22Rv1 (cell line): Measurements from ENCODE around the gene ULK3.

Experiments used
- H3K27ac ChIP-seq: fragments of 450-650 bp; 2 replicates; pipeline ENCODE4 v1.5.1; 2017
- ZFX ChIP-seq: fragments of 450-650 bp; IDR thresholded peaks from 2 replicates; pipeline ENCODE4 v1.6.1; 2017; ENCODE audit warnings: antibody characterized with exemption, borderline replicate concordance
- TF ChIP-seq, protein P1 (sequence below): fragments of 450-650 bp; IDR thresholded peaks from 2 replicates; pipeline ENCODE4 v1.5.1; 2017; ENCODE audit warnings: mild to moderate bottlenecking

The ULK3 gene

GRCh38 chr15:74830868-74831267 is 12.1 kb downstream of the ULK3 start:
- no peak overlapping the region for H3K27ac ChIP-seq
- TF ChIP-seq ZFX: no peak
- TF ChIP-seq, protein P1, sequence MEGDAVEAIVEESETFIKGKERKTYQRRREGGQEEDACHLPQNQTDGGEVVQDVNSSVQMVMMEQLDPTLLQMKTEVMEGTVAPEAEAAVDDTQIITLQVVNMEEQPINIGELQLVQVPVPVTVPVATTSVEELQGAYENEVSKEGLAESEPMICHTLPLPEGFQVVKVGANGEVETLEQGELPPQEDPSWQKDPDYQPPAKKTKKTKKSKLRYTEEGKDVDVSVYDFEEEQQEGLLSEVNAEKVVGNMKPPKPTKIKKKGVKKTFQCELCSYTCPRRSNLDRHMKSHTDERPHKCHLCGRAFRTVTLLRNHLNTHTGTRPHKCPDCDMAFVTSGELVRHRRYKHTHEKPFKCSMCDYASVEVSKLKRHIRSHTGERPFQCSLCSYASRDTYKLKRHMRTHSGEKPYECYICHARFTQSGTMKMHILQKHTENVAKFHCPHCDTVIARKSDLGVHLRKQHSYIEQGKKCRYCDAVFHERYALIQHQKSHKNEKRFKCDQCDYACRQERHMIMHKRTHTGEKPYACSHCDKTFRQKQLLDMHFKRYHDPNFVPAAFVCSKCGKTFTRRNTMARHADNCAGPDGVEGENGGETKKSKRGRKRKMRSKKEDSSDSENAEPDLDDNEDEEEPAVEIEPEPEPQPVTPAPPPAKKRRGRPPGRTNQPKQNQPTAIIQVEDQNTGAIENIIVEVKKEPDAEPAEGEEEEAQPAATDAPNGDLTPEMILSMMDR: no peak

GRCh38 chr15:74829991-74830390 is 13.0 kb downstream of the ULK3 start:
- no peak for TF ChIP-seq ZFX
- TF ChIP-seq, protein P1: no peak
- H3K27ac ChIP-seq: no peak overlapping the region

DNA sequence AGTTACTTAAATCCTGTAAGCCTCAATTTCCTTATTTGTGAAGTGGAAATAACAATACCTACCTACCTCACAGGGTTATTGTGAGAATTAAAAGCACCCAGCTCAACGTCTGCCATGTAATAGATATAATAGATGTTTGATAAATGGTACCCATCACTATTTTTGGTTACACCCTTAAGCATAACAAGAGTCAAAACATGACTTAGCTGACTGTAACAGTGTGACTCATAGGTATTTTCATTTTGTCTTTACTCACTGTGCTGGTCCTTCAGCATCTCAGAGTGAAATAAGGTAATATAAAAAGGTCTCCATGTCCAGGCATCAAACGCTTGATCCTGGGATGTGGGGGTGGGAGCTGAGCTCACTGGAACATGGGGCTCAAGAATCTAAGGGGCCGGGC is 13.5 kb downstream of the ULK3 start:
- H3K27ac ChIP-seq: no peak overlapping the region
- TF ChIP-seq, protein P1: no peak
- no peak for TF ChIP-seq ZFX

GRCh38 chr15:74828835-74829234 is 14.1 kb downstream of the ULK3 start:
- TF ChIP-seq, protein P1: no peak
- TF ChIP-seq ZFX: no peak
- no peak overlapping the region for H3K27ac ChIP-seq

DNA sequence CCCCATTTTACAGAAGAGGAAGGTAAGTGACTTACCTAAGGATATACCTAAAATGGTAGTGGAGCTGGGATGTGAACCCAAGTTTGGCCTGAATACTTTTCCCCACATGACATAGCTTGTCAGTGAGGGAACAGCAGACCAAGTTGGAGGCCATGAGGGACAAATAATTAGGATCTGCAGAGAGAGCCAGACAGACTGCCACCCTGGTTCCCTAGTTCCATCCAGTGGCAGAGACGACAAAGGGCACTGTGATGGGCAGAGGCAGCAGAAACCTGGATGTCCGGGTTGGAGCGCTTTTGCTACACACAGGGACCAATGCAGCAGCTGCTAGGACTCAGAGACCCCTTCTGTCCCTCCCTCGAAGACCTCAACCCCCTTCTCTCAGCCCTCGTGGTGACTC is 15.3 kb downstream of the ULK3 start:
- H3K27ac ChIP-seq: no peak overlapping the region
- TF ChIP-seq, protein P1: no peak
- TF ChIP-seq ZFX: no peak

DNA sequence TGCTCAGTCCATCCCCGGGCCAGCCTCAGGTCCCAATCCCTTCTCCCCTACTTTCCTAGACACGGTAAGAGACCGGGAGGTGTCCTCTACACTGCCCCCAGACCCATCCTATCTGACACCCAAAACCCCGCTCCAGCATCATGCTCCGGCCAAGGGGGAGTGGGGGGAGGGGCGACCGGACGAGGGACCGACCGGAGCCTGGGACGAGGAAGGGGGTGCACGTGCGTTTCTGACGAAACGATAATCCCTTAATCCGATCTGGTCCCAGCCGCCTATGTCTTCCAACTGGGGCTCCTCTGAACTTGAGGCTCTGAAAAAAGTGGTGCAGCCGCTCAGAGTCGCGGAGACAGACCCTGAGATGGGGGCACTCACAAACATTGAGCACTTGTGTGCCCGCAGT is 16.0 kb downstream of the ULK3 start:
- no peak overlapping the region for H3K27ac ChIP-seq
- TF ChIP-seq, protein P1: no peak
- TF ChIP-seq ZFX: no peak

- TF ChIP-seq, protein P1: no peak
- H3K27ac ChIP-seq: no peak within 1 kb of the TSS
Observed at GRCh38 chr15:74826364-74826819, 16.6 kb downstream of the ULK3 start, which contains the start of gene CPLX3. CPLX3 (plus strand) TSS chr15:74826627; CDS start chr15:74826704, 77 bp downstream.
